PC-3 (cell line): ENCODE data around the gene RABL6. TPM values are rescaled to one million over a fixed set of nuclear protein-coding genes. Genes with fewer than 3 reads are reported as not detected.

Experiments
- ATAC-seq: fragments of 200-7000 bp; cut with Tn5 transposase; 2 replicates; pipeline ENCODE4 v1.9.1; 2020; ENCODE audit warnings: mild to moderate bottlenecking, moderate library complexity
- BruUV-seq: library from RNA; stranded (reverse); fragments of 400-500 nt; replicated peaks from 2 replicates; lab custom pipeline; 2021; lab: Mats Ljungman, UMichigan
- CTCF ChIA-PET: fragments of 300-600 bp; sonication (Branson Sonifier 250); formaldehyde crosslinking; loops from one replicate; lab custom pipeline; 2022; ENCODE audit warnings: antibody characterized with exemption; lab: Charles Lee
- POLR2A ChIA-PET: fragments of 300-600 bp; sonication (Branson Sonifier 250); formaldehyde crosslinking; loops from one replicate; lab custom pipeline; 2022; ENCODE audit warnings: antibody characterized with exemption; ENCODE audit not compliant: unreplicated experiment; lab: Charles Lee
- DNase-seq: peaks from one replicate; pipeline ENCODE4 v3.0.0-alpha.2; 2015
- H2AFZ ChIP-seq: fragments of 300-600 bp; sonication (generic); 2 replicates; pipeline ENCODE4 v1.6.0; 2016; ENCODE audit warnings: antibody characterized with exemption, low read length
- H3F3A ChIP-seq: fragments of 300-600 bp; sonication (generic); one replicate; pipeline ENCODE4 v1.6.0; 2017; ENCODE audit warnings: antibody characterized with exemption, low read length, control low read depth, mild to moderate bottlenecking; ENCODE audit not compliant: unreplicated experiment
- H3K27ac ChIP-seq: fragments of 300-600 bp; sonication (generic); 2 replicates; pipeline ENCODE4 v1.5.1; 2016; ENCODE audit warnings: mild to moderate bottlenecking, low read length
- H3K27me3 ChIP-seq: fragments of 300-600 bp; sonication (generic); 2 replicates; pipeline ENCODE4 v1.6.1; 2016; ENCODE audit warnings: low read length, mixed read lengths
- H3K36me3 ChIP-seq: fragments of 300-600 bp; sonication (generic); 2 replicates; pipeline ENCODE4 v1.6.1; 2016; ENCODE audit warnings: low read depth, mixed run types, low read length, mixed read lengths
- H3K4me1 ChIP-seq: fragments of 300-600 bp; sonication (generic); 2 replicates; pipeline ENCODE4 v1.5.1; 2016; ENCODE audit warnings: low read length; ENCODE audit not compliant: insufficient read depth
- H3K4me2 ChIP-seq: fragments of 300-600 bp; sonication (generic); 2 replicates; pipeline ENCODE4 v1.6.0; 2016; ENCODE audit warnings: low read length
- H3K4me3 ChIP-seq: fragments of 300-600 bp; sonication (generic); 2 replicates; pipeline ENCODE4 v1.5.1; 2016; ENCODE audit warnings: mild to moderate bottlenecking, low read length, mixed read lengths
- H3K79me2 ChIP-seq: fragments of 300-600 bp; sonication (generic); 2 replicates; pipeline ENCODE4 v1.6.1; 2017; ENCODE audit warnings: low read length, mixed read lengths
- H3K9ac ChIP-seq: fragments of 300-600 bp; sonication (generic); 2 replicates; pipeline ENCODE4 v1.6.0; 2016; ENCODE audit warnings: mild to moderate bottlenecking, low read length
- H3K9me2 ChIP-seq: fragments of 300-600 bp; sonication (generic); replicated peaks from 2 replicates; pipeline ENCODE4 v1.6.1; 2016; ENCODE audit warnings: mixed run types, low read length, mixed read lengths
- H3K9me3 ChIP-seq: fragments of 300-600 bp; sonication (generic); 2 replicates; pipeline ENCODE4 v1.6.1; 2016; ENCODE audit warnings: low read length, mixed read lengths
- H4K20me1 ChIP-seq: fragments of 300-600 bp; sonication (generic); 2 replicates; pipeline ENCODE4 v1.6.1; 2016; ENCODE audit warnings: low read length, mixed read lengths
- CTCF ChIP-seq: fragments of 300-600 bp; sonication (generic); conservative IDR thresholded peaks from 2 replicates; pipeline ENCODE4 v1.5.1; 2017; ENCODE audit warnings: antibody characterized with exemption, low read depth, mild to moderate bottlenecking, low read length
- EZH2 ChIP-seq: fragments of 300-600 bp; sonication (generic); IDR thresholded peaks from one replicate; pipeline ENCODE4 v1.6.1; 2017; ENCODE audit warnings: antibody characterized with exemption, mild to moderate bottlenecking, low read length; ENCODE audit not compliant: unreplicated experiment
- EZH2phosphoT487 ChIP-seq: fragments of 300-600 bp; sonication (generic); IDR thresholded peaks from 2 replicates; pipeline ENCODE4 v1.6.1; 2018; ENCODE audit warnings: mild to moderate bottlenecking, antibody characterized with exemption, low read length, borderline replicate concordance
- intact Hi-C: fragments of 100-400 bp; cut with micrococcal nuclease; formaldehyde crosslinking; loops from 2 replicates; pipeline ENCODE4 v1.9.0; 2023
- total RNA-seq: library from RNA; depleted of rRNA; stranded (reverse); fragments of >200 nt; gene quantifications from 2 replicates; pipeline ENCODE4 v1.2.3, GENCODE V29; 2014

RABL6 gene
- total RNA-seq, 1 experiment from 2014 or later = 84.3 TPM

GRCh38 chr9:136789523-136789937 lies 18.2 kb upstream of the RABL6 start:
- peak overlapping the region; percentile 93; the same call in 1 of the 2 replicates for H2AFZ ChIP-seq
- H3F3A ChIP-seq = no peaks in the 10 kb centered on the region
- BruUV-seq = no TSS peak
- H3K27ac ChIP-seq = no peak overlapping the region
- H3K4me1 ChIP-seq = peaks cover 22% of the 10 kb centered on the region
- no peaks in the 10 kb centered on the region for H3K9me2 ChIP-seq
- H3K4me2 ChIP-seq = no peak overlapping the region
- H3K9ac ChIP-seq = no peak overlapping the region
- H3K79me2 ChIP-seq = peaks cover 13% of the 10 kb centered on the region
- H3K27me3 ChIP-seq = no peaks in the 10 kb centered on the region
- no peaks in the 10 kb centered on the region for H3K9me3 ChIP-seq
- CTCF ChIA-PET = no interaction called here
- H4K20me1 ChIP-seq = no peaks in the 10 kb centered on the region
- no peak for TF ChIP-seq CTCF
- TF ChIP-seq EZH2 = no peak
- no peak for TF ChIP-seq EZH2phosphoT487
- DNase-seq (no peak), ATAC-seq (no peak)
- H3K36me3 ChIP-seq = peaks cover 2% of the 10 kb centered on the region; the same call in 1 of the 2 replicates
- POLR2A ChIA-PET = interaction anchor here (0.6 kb wide), 1 partner anchor 60 kb away, joined by 5 read pairs; no protein-coding TSS in a partner anchor
- H3K4me3 ChIP-seq = no peak overlapping the region
- intact Hi-C loops = loop anchor here (5.0 kb wide), 1 partner anchor 248 kb away; no protein-coding TSS in a partner anchor

- H3K79me2 ChIP-seq = peaks cover 13% of the 10 kb centered on the region
These were observed 16.9 kb upstream of the RABL6 start, which contains the start of gene TMEM141 for GRCh38 chr9:136790640-136791515. TSS of gene TMEM141 (plus strand) at chr9:136791344. CDS start at chr9:136791371, 27 bp downstream.

More at GRCh38 chr9:136790640-136791515, 16.9 kb upstream of the RABL6 start, which contains the start of gene TMEM141:
- peak within 1 kb of the TSS; percentile 68 for H3K4me3 ChIP-seq
- H3K4me1 ChIP-seq = peaks cover 22% of the 10 kb centered on the region
- no peaks in the 10 kb centered on the region for H3K9me3 ChIP-seq
- no TSS peak for BruUV-seq
- peaks cover 2% of the 10 kb centered on the region; the same call in 1 of the 2 replicates for H3K36me3 ChIP-seq
- ATAC-seq = peak; percentile 88
- ChIA-PET CTCF (interaction anchor here (0.6 kb wide), 1 partner anchor 20 kb away, joined by 3 read pairs; no protein-coding TSS in a partner anchor), POLR2A (interaction anchor here (0.6 kb wide), 2 partner anchors 78 to 238 kb away, joined by 4 to 9 read pairs; no protein-coding TSS in a partner anchor)
- no peaks in the 10 kb centered on the region for H4K20me1 ChIP-seq
- no peaks in the 10 kb centered on the region for H3F3A ChIP-seq
- no peaks in the 10 kb centered on the region for H3K9me2 ChIP-seq
- H3K4me2 ChIP-seq = peak within 1 kb of the TSS; percentile 89
- H3K27ac ChIP-seq = peak within 1 kb of the TSS; percentile 79
- intact Hi-C loops = loop anchor here (1.0 kb wide), 1 partner anchor 9 kb away; no protein-coding TSS in a partner anchor
- peak within 1 kb of the TSS; percentile 54; the same call in 1 of the 2 replicates for H2AFZ ChIP-seq
- DNase-seq = peak; percentile 95
- H3K27me3 ChIP-seq = no peaks in the 10 kb centered on the region
- H3K9ac ChIP-seq = peak within 1 kb of the TSS; percentile 92
- TF ChIP-seq EZH2 (no peak), EZH2phosphoT487 (no peak), CTCF (no peak)
